Endothelial cell of umbilical vein (primary cell): ENCODE measurements around the gene KRT37.

Experiments
- CTCF ChIP-seq, 2 donors: IDR thresholded peaks; 1 replicate in 1 of 2; 2 replicates in 1 of 2; pipeline ENCODE4 v1.5.1; 2011; ENCODE audit warnings: low read length in 2 of 2, mild to moderate bottlenecking in 2 of 2, moderate library complexity in 2 of 2, control low read depth in 1 of 2, inconsistent platforms in 1 of 2, low read depth in 1 of 2; ENCODE audit not compliant: insufficient read depth in 1 of 2; ENCODE audit errors: extremely low read depth in 1 of 2
- EZH2 ChIP-seq: IDR thresholded peaks from 2 replicates; pipeline ENCODE4 v1.6.1; 2012; ENCODE audit warnings: borderline replicate concordance, low read depth, mild to moderate bottlenecking, moderate library complexity, low read length, inconsistent platforms; ENCODE audit not compliant: severe bottlenecking
- GATA2 ChIP-seq: IDR thresholded peaks from 2 replicates; pipeline ENCODE4 v1.7.0; 2011; ENCODE audit warnings: low read depth, mild to moderate bottlenecking, moderate library complexity, mixed read lengths, low read length; ENCODE audit not compliant: insufficient read length, insufficient read depth
- POLR2A ChIP-seq: IDR thresholded peaks from 2 replicates; pipeline ENCODE4 v1.6.1; 2012; ENCODE audit warnings: low read depth, mild to moderate bottlenecking, control low read depth, low read length

- TF ChIP-seq EZH2 (no peak), GATA2 (no peak), CTCF (IDR thresholded peaks at IDR 0.05; ENCODE audit: extremely low read depth in 1 of 2, insufficient read depth in 1 of 2, low read depth in 1 of 2, low read length in 2 of 2) (no peak), POLR2A (no peak)
These were observed 9.0 kb downstream of the KRT37 start for GRCh38 chr17:41415411-41415810.
